PC-3 (cell line): ENCODE data around the gene RORB. TPM values are rescaled to one million over a fixed set of nuclear protein-coding genes. Genes with fewer than 3 reads are reported as not detected.

Experiments used
- ATAC-seq: fragments of 200-7000 bp; cut with Tn5 transposase; 2 replicates; pipeline ENCODE4 v1.9.1; 2020; ENCODE audit warnings: mild to moderate bottlenecking, moderate library complexity
- BruUV-seq: library from RNA; stranded (reverse); fragments of 400-500 nt; replicated peaks from 2 replicates; lab custom pipeline; 2021; lab: Mats Ljungman, UMichigan
- CTCF ChIA-PET: fragments of 300-600 bp; sonication (Branson Sonifier 250); formaldehyde crosslinking; loops from one replicate; lab custom pipeline; 2022; ENCODE audit warnings: antibody characterized with exemption; lab: Charles Lee
- POLR2A ChIA-PET: fragments of 300-600 bp; sonication (Branson Sonifier 250); formaldehyde crosslinking; loops from one replicate; lab custom pipeline; 2022; ENCODE audit warnings: antibody characterized with exemption; ENCODE audit not compliant: unreplicated experiment; lab: Charles Lee
- DNase-seq: peaks from one replicate; pipeline ENCODE4 v3.0.0-alpha.2; 2015
- H2AFZ ChIP-seq: fragments of 300-600 bp; sonication (generic); 2 replicates; pipeline ENCODE4 v1.6.0; 2016; ENCODE audit warnings: antibody characterized with exemption, low read length
- H3F3A ChIP-seq: fragments of 300-600 bp; sonication (generic); one replicate; pipeline ENCODE4 v1.6.0; 2017; ENCODE audit warnings: antibody characterized with exemption, low read length, control low read depth, mild to moderate bottlenecking; ENCODE audit not compliant: unreplicated experiment
- H3K27ac ChIP-seq: fragments of 300-600 bp; sonication (generic); 2 replicates; pipeline ENCODE4 v1.5.1; 2016; ENCODE audit warnings: mild to moderate bottlenecking, low read length
- H3K27me3 ChIP-seq: fragments of 300-600 bp; sonication (generic); 2 replicates; pipeline ENCODE4 v1.6.1; 2016; ENCODE audit warnings: low read length, mixed read lengths
- H3K36me3 ChIP-seq: fragments of 300-600 bp; sonication (generic); 2 replicates; pipeline ENCODE4 v1.6.1; 2016; ENCODE audit warnings: low read depth, mixed run types, low read length, mixed read lengths
- H3K4me1 ChIP-seq: fragments of 300-600 bp; sonication (generic); 2 replicates; pipeline ENCODE4 v1.5.1; 2016; ENCODE audit warnings: low read length; ENCODE audit not compliant: insufficient read depth
- H3K4me2 ChIP-seq: fragments of 300-600 bp; sonication (generic); 2 replicates; pipeline ENCODE4 v1.6.0; 2016; ENCODE audit warnings: low read length
- H3K4me3 ChIP-seq: fragments of 300-600 bp; sonication (generic); 2 replicates; pipeline ENCODE4 v1.5.1; 2016; ENCODE audit warnings: mild to moderate bottlenecking, low read length, mixed read lengths
- H3K79me2 ChIP-seq: fragments of 300-600 bp; sonication (generic); 2 replicates; pipeline ENCODE4 v1.6.1; 2017; ENCODE audit warnings: low read length, mixed read lengths
- H3K9ac ChIP-seq: fragments of 300-600 bp; sonication (generic); 2 replicates; pipeline ENCODE4 v1.6.0; 2016; ENCODE audit warnings: mild to moderate bottlenecking, low read length
- H3K9me2 ChIP-seq: fragments of 300-600 bp; sonication (generic); replicated peaks from 2 replicates; pipeline ENCODE4 v1.6.1; 2016; ENCODE audit warnings: mixed run types, low read length, mixed read lengths
- H3K9me3 ChIP-seq: fragments of 300-600 bp; sonication (generic); 2 replicates; pipeline ENCODE4 v1.6.1; 2016; ENCODE audit warnings: low read length, mixed read lengths
- H4K20me1 ChIP-seq: fragments of 300-600 bp; sonication (generic); 2 replicates; pipeline ENCODE4 v1.6.1; 2016; ENCODE audit warnings: low read length, mixed read lengths
- EZH2 ChIP-seq: fragments of 300-600 bp; sonication (generic); IDR thresholded peaks from one replicate; pipeline ENCODE4 v1.6.1; 2017; ENCODE audit warnings: antibody characterized with exemption, mild to moderate bottlenecking, low read length; ENCODE audit not compliant: unreplicated experiment
- EZH2phosphoT487 ChIP-seq: fragments of 300-600 bp; sonication (generic); IDR thresholded peaks from 2 replicates; pipeline ENCODE4 v1.6.1; 2018; ENCODE audit warnings: mild to moderate bottlenecking, antibody characterized with exemption, low read length, borderline replicate concordance
- intact Hi-C: fragments of 100-400 bp; cut with micrococcal nuclease; formaldehyde crosslinking; loops from 2 replicates; pipeline ENCODE4 v1.9.0; 2023
- total RNA-seq: library from RNA; depleted of rRNA; stranded (reverse); fragments of >200 nt; gene quantifications from 2 replicates; pipeline ENCODE4 v1.2.3, GENCODE V29; 2014
- TF ChIP-seq, protein P1 (sequence below): fragments of 300-600 bp; sonication (generic); conservative IDR thresholded peaks from 2 replicates; pipeline ENCODE4 v1.5.1; 2017; ENCODE audit warnings: antibody characterized with exemption, low read depth, mild to moderate bottlenecking, low read length

Gene RORB
- total RNA-seq, 1 experiment from 2014 or later = not detected

DNA sequence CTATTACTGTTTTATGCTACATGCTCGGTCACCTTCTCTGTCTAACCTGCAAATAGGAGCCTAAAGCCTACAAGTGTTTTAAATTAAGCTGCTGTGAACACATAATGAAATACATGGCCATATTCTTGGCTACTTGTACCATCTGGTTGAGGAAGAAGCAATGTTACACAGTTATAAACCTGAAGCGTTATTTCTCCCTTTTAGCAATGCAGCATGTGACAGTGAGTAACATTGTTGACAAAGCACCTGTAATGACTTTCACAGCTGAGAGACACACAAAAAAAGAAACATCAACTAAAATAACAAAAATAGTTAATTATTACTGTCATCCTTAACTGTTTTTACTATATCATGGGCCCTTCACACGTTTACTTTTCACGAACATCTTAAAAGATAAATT, 146.9 kb downstream of the RORB start:
- H4K20me1 ChIP-seq = no peaks in the 10 kb centered on the region
- no peaks in the 10 kb centered on the region for H3K9me2 ChIP-seq
- DNase-seq (no peak), ATAC-seq (no peak)
- no peak overlapping the region for H2AFZ ChIP-seq
- H3K36me3 ChIP-seq = no peaks in the 10 kb centered on the region
- no peak overlapping the region for H3K9ac ChIP-seq
- no TSS peak for BruUV-seq
- TF ChIP-seq, protein P1, sequence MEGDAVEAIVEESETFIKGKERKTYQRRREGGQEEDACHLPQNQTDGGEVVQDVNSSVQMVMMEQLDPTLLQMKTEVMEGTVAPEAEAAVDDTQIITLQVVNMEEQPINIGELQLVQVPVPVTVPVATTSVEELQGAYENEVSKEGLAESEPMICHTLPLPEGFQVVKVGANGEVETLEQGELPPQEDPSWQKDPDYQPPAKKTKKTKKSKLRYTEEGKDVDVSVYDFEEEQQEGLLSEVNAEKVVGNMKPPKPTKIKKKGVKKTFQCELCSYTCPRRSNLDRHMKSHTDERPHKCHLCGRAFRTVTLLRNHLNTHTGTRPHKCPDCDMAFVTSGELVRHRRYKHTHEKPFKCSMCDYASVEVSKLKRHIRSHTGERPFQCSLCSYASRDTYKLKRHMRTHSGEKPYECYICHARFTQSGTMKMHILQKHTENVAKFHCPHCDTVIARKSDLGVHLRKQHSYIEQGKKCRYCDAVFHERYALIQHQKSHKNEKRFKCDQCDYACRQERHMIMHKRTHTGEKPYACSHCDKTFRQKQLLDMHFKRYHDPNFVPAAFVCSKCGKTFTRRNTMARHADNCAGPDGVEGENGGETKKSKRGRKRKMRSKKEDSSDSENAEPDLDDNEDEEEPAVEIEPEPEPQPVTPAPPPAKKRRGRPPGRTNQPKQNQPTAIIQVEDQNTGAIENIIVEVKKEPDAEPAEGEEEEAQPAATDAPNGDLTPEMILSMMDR = no peak
- TF ChIP-seq EZH2phosphoT487 (no peak), EZH2 (no peak)
- H3K4me2 ChIP-seq = no peak overlapping the region
- intact Hi-C loops = no loop called here
- H3K79me2 ChIP-seq = no peaks in the 10 kb centered on the region
- CTCF ChIA-PET = interaction anchor here (0.6 kb wide), 1 partner anchor 73 kb away, joined by 3 read pairs; no protein-coding TSS in a partner anchor
- H3K9me3 ChIP-seq = no peaks in the 10 kb centered on the region
- POLR2A ChIA-PET = no interaction called here
- no peak overlapping the region for H3K27ac ChIP-seq
- no peaks in the 10 kb centered on the region for H3K4me1 ChIP-seq
- H3K4me3 ChIP-seq = no peak overlapping the region
- H3K27me3 ChIP-seq = peaks cover 22% of the 10 kb centered on the region
- no peaks in the 10 kb centered on the region for H3F3A ChIP-seq

DNA sequence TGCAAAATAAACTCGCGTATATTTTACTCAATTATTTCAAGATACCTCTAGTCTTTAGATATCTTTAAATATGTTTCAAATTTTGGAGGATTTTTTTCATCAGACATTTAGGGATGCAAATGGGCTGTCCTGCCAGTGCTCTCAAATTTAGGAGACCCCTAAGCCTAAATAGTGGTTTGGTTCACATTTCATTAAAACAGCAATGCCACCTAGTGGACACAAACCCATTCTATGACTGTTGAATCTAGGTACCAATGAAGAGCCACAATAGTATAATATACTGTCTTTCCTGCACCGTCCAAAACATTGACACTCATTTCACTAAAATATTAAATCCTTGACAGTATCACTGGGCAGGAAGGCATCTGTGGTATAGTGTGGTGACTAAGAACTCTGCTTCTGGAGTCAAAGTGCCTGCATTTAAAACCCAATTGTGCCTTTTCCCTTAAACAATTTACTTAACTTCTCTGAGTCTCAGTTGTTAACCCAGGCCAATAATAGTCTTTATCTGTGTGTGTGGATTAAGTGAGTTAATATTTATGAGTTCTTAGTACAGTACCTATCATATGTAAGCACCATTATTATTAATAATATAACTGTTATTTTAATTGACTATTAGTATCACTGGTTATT, 148.0 kb downstream of the RORB start:
- no peaks in the 10 kb centered on the region for H3F3A ChIP-seq
- ChIA-PET CTCF (no interaction called here), POLR2A (no interaction called here)
- TF ChIP-seq EZH2 = no peak
- TF ChIP-seq, protein P1 = peak; percentile 66
- H2AFZ ChIP-seq = no peak overlapping the region
- H3K4me3 ChIP-seq = no peak overlapping the region
- intact Hi-C loops = loop anchor here (5.0 kb wide), 1 partner anchor 963 kb away; no protein-coding TSS in a partner anchor
- H4K20me1 ChIP-seq = no peaks in the 10 kb centered on the region
- H3K27me3 ChIP-seq = peaks cover 22% of the 10 kb centered on the region
- H3K4me2 ChIP-seq = no peak overlapping the region
- ATAC-seq (no peak; the same call in 1 of the 2 replicates), DNase-seq (peak; percentile 19)
- no peak overlapping the region for H3K9ac ChIP-seq
- H3K36me3 ChIP-seq = no peaks in the 10 kb centered on the region
- no peaks in the 10 kb centered on the region for H3K9me3 ChIP-seq
- H3K4me1 ChIP-seq = no peaks in the 10 kb centered on the region
- H3K27ac ChIP-seq = no peak overlapping the region
- no peaks in the 10 kb centered on the region for H3K9me2 ChIP-seq
- no peaks in the 10 kb centered on the region for H3K79me2 ChIP-seq
- BruUV-seq = no TSS peak

DNA sequence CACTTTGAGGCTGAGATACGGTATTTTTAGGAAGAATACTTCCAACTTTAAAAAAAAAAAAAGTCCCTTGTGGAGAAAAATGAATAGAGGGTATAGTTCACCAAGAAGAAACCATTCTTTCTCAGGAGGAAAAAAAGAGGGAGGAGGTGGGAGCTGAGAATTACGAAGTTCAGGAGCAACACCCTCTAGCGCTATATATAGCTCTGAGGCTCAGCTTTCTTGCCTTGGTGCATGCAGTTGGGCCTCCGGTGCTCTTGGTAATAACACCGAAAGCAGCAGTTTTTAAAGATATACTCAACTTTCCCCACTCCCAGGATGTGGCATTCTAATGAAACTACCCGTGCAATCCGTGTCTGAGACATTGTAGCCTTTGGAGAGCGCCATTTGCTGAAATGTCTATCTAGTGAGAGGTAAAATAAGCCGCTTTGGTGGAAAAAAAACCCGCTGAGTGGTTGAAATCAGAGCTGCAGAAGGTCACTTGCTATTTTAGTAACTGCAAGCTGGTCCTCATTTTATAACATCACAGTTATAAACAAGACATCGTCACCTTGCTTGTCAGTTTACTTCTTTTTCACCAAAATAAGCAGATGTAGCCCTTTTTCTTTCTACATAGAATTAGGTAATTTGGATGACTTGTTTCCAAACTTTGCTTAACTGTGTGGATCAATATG, 156.4 kb downstream of the RORB start:
- H3K4me1 ChIP-seq = no peaks in the 10 kb centered on the region
- no peak for DNase-seq
- no peak for ATAC-seq
- TF ChIP-seq, protein P1 = no peak
- no peak for TF ChIP-seq EZH2phosphoT487
- TF ChIP-seq EZH2 = no peak
- no peaks in the 10 kb centered on the region for H3K9me3 ChIP-seq
- no peaks in the 10 kb centered on the region for H3F3A ChIP-seq
- H3K4me3 ChIP-seq = no peak overlapping the region
- H3K27me3 ChIP-seq = peaks cover 13% of the 10 kb centered on the region
- H3K36me3 ChIP-seq = no peaks in the 10 kb centered on the region
- no peak overlapping the region for H3K9ac ChIP-seq
- BruUV-seq = no TSS peak
- intact Hi-C loops = no loop called here
- ChIA-PET POLR2A (no interaction called here), CTCF (no interaction called here)
- no peaks in the 10 kb centered on the region for H4K20me1 ChIP-seq
- no peaks in the 10 kb centered on the region for H3K9me2 ChIP-seq
- no peak overlapping the region for H3K27ac ChIP-seq
- H2AFZ ChIP-seq = no peak overlapping the region
- H3K79me2 ChIP-seq = no peaks in the 10 kb centered on the region
- H3K4me2 ChIP-seq = no peak overlapping the region
